ENCODE measurements around the gene GSTO1. TPM values are rescaled to one million over a fixed set of nuclear protein-coding genes. Genes with fewer than 3 reads are reported as not detected.

Gene GSTO1
- total and polyA plus RNA-seq, 4 donors, result 47.2 to 244 (median 168) TPM

DNA sequence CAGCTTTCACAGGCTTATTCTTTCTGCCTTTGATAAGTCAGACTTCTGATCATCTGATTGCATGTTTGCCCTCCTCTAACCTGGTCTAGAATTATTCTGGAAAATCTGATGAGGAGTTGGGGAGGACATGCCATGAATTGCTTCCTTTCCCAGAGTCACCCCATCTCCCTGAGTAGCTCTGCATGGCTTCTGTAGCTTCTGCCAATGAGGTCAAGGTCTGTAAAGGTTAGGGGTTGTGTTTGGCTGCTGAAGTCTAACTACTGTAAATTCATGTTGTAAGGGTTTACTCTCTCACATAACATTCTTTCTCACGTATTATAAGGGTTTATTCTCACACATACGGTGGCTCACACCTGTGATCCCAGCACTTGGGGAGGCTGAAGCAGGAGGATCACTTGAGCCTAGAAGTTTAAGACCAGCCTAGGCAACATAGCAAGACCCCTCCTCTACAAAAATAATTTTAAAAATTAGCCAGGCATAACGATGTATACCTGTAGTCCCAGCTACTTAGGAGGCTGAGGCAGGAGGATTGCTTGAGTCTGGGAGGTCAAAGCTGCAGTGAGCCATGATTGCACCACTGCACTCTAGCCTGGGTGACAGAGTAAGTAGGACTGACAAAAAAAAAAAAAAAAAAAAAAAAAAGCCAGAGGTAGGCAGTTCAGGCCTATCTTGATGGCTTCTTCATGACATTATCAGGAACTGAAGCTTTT, 25.0 kb downstream of the GSTO1 start:
- DNase-seq (no peak), ATAC-seq (ENCODE audit: insufficient read depth, low FRiP score) (no peak)
- Histone ChIP-seq H3K9ac (ENCODE audit: insufficient read depth in 1 of 2, low read length in 2 of 2) (no peak overlapping the region), H3K9me3 (ENCODE audit: control insufficient read depth in 4 of 4, insufficient read depth in 3 of 4, low read length in 3 of 4) (no peaks in the 10 kb centered on the region), H3K27me3 (ENCODE audit: control insufficient read depth in 3 of 3, insufficient read depth in 3 of 3, low read length in 2 of 3) (no peaks in the 10 kb centered on the region), H3K36me3 (ENCODE audit: control insufficient read depth in 4 of 4, insufficient read depth in 4 of 4, low read length in 4 of 4) (no peaks in the 10 kb centered on the region), H3K4me1 (ENCODE audit: control insufficient read depth in 5 of 5, insufficient read depth in 5 of 5, low read length in 5 of 5) (peaks cover 0 to 10% (median 0%) of the 10 kb centered on the region in 5 donors), H3K4me3 (no peak overlapping the region), H3K27ac (ENCODE audit: low read depth in 1 of 2, low read length in 1 of 2) (no peak overlapping the region)
- TF ChIP-seq, protein P1, sequence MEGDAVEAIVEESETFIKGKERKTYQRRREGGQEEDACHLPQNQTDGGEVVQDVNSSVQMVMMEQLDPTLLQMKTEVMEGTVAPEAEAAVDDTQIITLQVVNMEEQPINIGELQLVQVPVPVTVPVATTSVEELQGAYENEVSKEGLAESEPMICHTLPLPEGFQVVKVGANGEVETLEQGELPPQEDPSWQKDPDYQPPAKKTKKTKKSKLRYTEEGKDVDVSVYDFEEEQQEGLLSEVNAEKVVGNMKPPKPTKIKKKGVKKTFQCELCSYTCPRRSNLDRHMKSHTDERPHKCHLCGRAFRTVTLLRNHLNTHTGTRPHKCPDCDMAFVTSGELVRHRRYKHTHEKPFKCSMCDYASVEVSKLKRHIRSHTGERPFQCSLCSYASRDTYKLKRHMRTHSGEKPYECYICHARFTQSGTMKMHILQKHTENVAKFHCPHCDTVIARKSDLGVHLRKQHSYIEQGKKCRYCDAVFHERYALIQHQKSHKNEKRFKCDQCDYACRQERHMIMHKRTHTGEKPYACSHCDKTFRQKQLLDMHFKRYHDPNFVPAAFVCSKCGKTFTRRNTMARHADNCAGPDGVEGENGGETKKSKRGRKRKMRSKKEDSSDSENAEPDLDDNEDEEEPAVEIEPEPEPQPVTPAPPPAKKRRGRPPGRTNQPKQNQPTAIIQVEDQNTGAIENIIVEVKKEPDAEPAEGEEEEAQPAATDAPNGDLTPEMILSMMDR (IDR thresholded peaks at IDR 0.05; ENCODE audit: control extremely low read depth, extremely low read depth), result no peak
- WGBS, 2 donors, result 94 to 97% methylated on average over 3 of the region's 3 CpGs

GRCh38 chr10:104281694-104282093, 27.0 kb downstream of the GSTO1 start:
- H3K9me3 ChIP-seq (ENCODE audit: control insufficient read depth in 4 of 4, insufficient read depth in 3 of 4, low read length in 3 of 4), result no peaks in the 10 kb centered on the region
- no peak overlapping the region for H3K27ac ChIP-seq (ENCODE audit: low read depth in 1 of 2, low read length in 1 of 2)
- H3K4me1 ChIP-seq (ENCODE audit: control insufficient read depth in 5 of 5, insufficient read depth in 5 of 5, low read length in 5 of 5), result no peaks in the 10 kb centered on the region
- no peak for ATAC-seq (ENCODE audit: insufficient read depth, low FRiP score)
- no peak for DNase-seq
- H3K36me3 ChIP-seq (ENCODE audit: control insufficient read depth in 4 of 4, insufficient read depth in 4 of 4, low read length in 4 of 4), result no peaks in the 10 kb centered on the region
- TF ChIP-seq, protein P1 (IDR thresholded peaks at IDR 0.05; ENCODE audit: control extremely low read depth, extremely low read depth), result no peak
- H3K4me3 ChIP-seq, result no peak overlapping the region
- H3K9ac ChIP-seq (ENCODE audit: insufficient read depth in 1 of 2, low read length in 2 of 2), result no peak overlapping the region
- no peaks in the 10 kb centered on the region for H3K27me3 ChIP-seq (ENCODE audit: control insufficient read depth in 3 of 3, insufficient read depth in 3 of 3, low read length in 2 of 3)
- 85 to 93% methylated on average over 3 of the region's 3 CpGs for WGBS, 2 donors

DNA sequence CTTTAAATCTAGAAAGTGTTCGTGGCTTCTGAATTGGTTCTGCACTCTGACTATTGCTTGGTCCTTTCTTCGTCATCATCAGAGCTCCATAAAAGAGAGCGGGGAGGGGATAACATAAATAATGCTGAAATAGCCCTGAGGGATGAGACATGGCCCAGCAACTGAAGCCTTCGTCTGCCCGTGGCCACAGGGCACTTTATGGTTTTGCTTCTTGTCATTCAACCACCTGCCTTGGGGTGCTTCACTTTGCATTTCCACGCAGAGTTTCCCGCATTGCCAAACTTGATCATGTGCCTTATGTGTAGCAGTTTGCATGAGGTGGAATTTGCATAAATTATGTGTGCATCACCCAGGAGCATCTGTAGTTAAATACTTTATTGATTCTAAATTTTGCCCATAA, 30.2 kb downstream of the GSTO1 start:
- H3K27ac ChIP-seq (ENCODE audit: low read depth in 1 of 2, low read length in 1 of 2), result no peak overlapping the region
- no peak overlapping the region for H3K4me3 ChIP-seq
- DNase-seq (no peak), ATAC-seq (ENCODE audit: insufficient read depth, low FRiP score) (no peak)
- H3K27me3 ChIP-seq (ENCODE audit: control insufficient read depth in 3 of 3, insufficient read depth in 3 of 3, low read length in 2 of 3), result no peaks in the 10 kb centered on the region
- no peaks in the 10 kb centered on the region for H3K9me3 ChIP-seq (ENCODE audit: control insufficient read depth in 4 of 4, insufficient read depth in 3 of 4, low read length in 3 of 4)
- peaks cover 0 to 3% (median 0%) of the 10 kb centered on the region in 5 donors for H3K4me1 ChIP-seq (ENCODE audit: control insufficient read depth in 5 of 5, insufficient read depth in 5 of 5, low read length in 5 of 5)
- WGBS, 2 donors, result 87 to 88% methylated on average over 7 of the region's 7 CpGs
- TF ChIP-seq, protein P1 (IDR thresholded peaks at IDR 0.05; ENCODE audit: control extremely low read depth, extremely low read depth), result no peak
- H3K36me3 ChIP-seq (ENCODE audit: control insufficient read depth in 4 of 4, insufficient read depth in 4 of 4, low read length in 4 of 4), result no peaks in the 10 kb centered on the region
- H3K9ac ChIP-seq (ENCODE audit: insufficient read depth in 1 of 2, low read length in 2 of 2), result no peak overlapping the region

GRCh38 chr10:104286939-104287338, 32.2 kb downstream of the GSTO1 start:
- no peaks in the 10 kb centered on the region for H3K27me3 ChIP-seq (ENCODE audit: control insufficient read depth in 3 of 3, insufficient read depth in 3 of 3, low read length in 2 of 3)
- TF ChIP-seq, protein P1 (IDR thresholded peaks at IDR 0.05; ENCODE audit: control extremely low read depth, extremely low read depth), result no peak
- H3K9me3 ChIP-seq (ENCODE audit: control insufficient read depth in 4 of 4, insufficient read depth in 3 of 4, low read length in 3 of 4), result no peaks in the 10 kb centered on the region
- DNase-seq (no peak), ATAC-seq (ENCODE audit: insufficient read depth, low FRiP score) (no peak)
- H3K4me3 ChIP-seq, result no peak overlapping the region
- H3K36me3 ChIP-seq (ENCODE audit: control insufficient read depth in 4 of 4, insufficient read depth in 4 of 4, low read length in 4 of 4), result no peaks in the 10 kb centered on the region
- no peak overlapping the region for H3K9ac ChIP-seq (ENCODE audit: insufficient read depth in 1 of 2, low read length in 2 of 2)
- H3K4me1 ChIP-seq (ENCODE audit: control insufficient read depth in 5 of 5, insufficient read depth in 5 of 5, low read length in 5 of 5), result peaks cover 0 to 4% (median 3%) of the 10 kb centered on the region in 5 donors
- H3K27ac ChIP-seq (ENCODE audit: low read depth in 1 of 2, low read length in 1 of 2), result no peak overlapping the region
- WGBS, 2 donors, result 86 to 95% methylated on average over 2 of the region's 2 CpGs

All from lung (tissue), 12 donors.